HCT116 (cell line): Measurements from ENCODE around the gene MYF5.

Source experiments
- CTCF ChIP-seq, 3 experiments: fragments of 200-600 bp in 1 of 3; sonication (generic) in 1 of 3; IDR thresholded peaks in 2 of 3; conservative IDR thresholded peaks in 1 of 3; 2 replicates each; pipeline ENCODE4 v1.5.1; 2012 to 2017; ENCODE audit warnings: low read depth in 2 of 3, low read length in 2 of 3, antibody characterized with exemption in 1 of 3, borderline replicate concordance in 1 of 3, control low read depth in 1 of 3, mild to moderate bottlenecking in 1 of 3, mixed read lengths in 1 of 3, mixed run types in 1 of 3, moderate library complexity in 1 of 3; ENCODE audit not compliant: insufficient read depth in 1 of 3
- ZNF274 ChIP-seq: fragments of 200-500 bp; sonication (Bioruptor generic); IDR thresholded peaks from 2 replicates; pipeline ENCODE4 v1.6.1; 2014; ENCODE audit warnings: mild to moderate bottlenecking, low read depth, low read length, inconsistent platforms
- TF ChIP-seq, protein P1 (sequence below): IDR thresholded peaks from 2 replicates; pipeline ENCODE4 v1.6.1; 2012

DNA sequence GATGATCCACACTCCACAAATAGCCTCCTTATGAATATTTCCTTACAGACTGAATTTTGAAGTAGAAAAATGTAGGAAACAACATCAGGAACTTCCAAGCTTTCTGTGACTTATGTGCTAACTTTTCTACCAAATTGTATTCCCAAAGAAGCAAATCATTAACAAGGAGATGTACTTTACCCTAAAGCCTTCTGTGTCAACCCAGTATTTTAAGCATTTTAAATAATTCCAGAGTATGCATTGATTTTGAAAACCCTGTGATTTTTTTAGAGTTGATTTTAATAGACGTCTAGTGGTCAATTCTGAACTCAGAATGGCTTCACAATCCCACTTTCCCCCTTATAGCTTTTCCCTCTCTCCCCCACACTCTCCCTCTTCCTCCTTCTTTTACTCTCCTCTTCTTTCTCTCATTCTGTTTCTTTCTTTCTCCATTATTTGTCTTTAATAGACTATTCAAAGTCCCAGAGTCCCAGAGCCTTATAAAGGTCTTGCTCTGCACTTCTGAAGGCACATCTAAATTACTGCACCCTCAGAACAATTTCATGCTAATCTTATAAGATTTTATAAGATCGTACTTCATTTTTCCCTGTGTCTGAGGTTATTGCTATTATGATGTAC lies 19.3 kb upstream of the MYF5 start:
- no peak for TF ChIP-seq CTCF (IDR thresholded peaks at IDR 0.05 in 2 of 3, conservative IDR thresholded peaks at IDR 0.05 in 1 of 3; ENCODE audit: borderline replicate concordance in 1 of 3, insufficient read depth in 1 of 3, low read depth in 2 of 3, low read length in 2 of 3)
- no peak for TF ChIP-seq ZNF274
- TF ChIP-seq, protein P1, sequence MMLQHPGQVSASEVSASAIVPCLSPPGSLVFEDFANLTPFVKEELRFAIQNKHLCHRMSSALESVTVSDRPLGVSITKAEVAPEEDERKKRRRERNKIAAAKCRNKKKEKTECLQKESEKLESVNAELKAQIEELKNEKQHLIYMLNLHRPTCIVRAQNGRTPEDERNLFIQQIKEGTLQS: no peak
